GM12873 (cell line): ENCODE data around the gene NEURL2.

ENCODE experiments used
- TF ChIP-seq, protein P1 (sequence below): IDR thresholded peaks from 2 replicates; pipeline ENCODE4 v1.5.1; 2012; ENCODE audit warnings: low read depth, mild to moderate bottlenecking, moderate library complexity, low read length, control low read depth; ENCODE audit not compliant: insufficient read depth; ENCODE audit errors: missing control alignments

NEURL2 gene

DNA sequence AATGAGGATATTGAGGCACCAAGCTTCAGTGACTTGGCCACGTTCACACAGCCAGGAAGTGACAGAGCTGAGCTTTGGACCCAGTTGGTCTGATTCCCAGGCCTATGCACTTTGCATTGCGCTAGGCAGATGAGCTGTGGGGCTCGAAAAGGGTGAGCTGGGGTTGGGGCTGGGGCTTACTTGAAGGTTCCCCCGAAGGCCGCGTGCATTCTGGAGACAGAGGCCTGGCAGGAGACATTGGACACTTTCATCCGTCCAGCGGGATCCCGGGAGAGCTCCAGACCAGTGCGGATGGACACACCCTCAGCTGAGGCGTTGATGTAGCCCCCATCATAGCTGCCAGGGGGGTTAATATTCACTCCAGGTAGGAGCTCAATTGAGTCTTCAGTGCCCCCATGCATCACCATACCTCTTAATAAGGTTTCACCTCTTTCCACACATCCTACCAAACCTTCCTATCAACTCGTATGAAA, 18.4 kb upstream of the NEURL2 start:
- TF ChIP-seq, protein P1, sequence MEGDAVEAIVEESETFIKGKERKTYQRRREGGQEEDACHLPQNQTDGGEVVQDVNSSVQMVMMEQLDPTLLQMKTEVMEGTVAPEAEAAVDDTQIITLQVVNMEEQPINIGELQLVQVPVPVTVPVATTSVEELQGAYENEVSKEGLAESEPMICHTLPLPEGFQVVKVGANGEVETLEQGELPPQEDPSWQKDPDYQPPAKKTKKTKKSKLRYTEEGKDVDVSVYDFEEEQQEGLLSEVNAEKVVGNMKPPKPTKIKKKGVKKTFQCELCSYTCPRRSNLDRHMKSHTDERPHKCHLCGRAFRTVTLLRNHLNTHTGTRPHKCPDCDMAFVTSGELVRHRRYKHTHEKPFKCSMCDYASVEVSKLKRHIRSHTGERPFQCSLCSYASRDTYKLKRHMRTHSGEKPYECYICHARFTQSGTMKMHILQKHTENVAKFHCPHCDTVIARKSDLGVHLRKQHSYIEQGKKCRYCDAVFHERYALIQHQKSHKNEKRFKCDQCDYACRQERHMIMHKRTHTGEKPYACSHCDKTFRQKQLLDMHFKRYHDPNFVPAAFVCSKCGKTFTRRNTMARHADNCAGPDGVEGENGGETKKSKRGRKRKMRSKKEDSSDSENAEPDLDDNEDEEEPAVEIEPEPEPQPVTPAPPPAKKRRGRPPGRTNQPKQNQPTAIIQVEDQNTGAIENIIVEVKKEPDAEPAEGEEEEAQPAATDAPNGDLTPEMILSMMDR = no peak

GRCh38 chr20:45908084-45908483, 17.1 kb upstream of the NEURL2 start:
- TF ChIP-seq, protein P1 = no peak

DNA sequence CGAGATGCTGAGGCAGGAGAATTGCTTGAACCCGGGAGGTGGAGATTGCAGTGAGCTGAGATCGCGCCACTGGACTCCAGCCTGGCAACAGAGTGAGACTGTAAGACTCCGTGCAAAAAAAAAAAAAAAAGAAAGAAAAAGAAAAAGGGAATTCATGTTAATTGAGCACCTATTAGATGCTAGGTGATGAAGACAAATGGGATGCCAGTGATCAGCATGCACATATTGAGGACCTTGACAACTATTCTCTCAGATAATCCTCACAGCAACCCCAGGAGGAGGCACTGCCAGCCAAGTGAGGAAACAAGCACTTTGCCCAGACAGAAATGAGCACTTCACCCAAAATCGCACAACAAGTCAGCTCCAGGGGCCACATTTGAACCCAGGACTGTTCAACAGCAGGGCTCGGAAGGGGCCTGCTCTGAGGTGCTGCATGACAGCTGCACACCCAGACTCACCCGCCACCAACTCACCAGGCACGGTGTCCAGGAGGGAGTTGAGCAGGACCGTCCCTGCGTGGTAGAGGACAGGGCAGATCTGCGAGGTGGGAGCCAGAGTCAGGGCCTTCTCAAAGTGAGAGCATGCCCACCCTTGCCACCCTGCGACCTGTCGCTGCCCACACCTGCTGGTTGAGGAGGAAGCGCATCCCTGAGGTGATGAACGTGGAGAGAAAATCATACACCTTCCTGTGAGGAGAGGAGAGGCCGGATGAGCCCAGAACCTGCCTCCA, 16.4 kb upstream of the NEURL2 start:
- TF ChIP-seq, protein P1 = no peak

- TF ChIP-seq, protein P1 = no peak
Measured at GRCh38 chr20:45905505-45906079, 14.6 kb upstream of the NEURL2 start.

- TF ChIP-seq, protein P1 = no peak
Measured at GRCh38 chr20:45904583-45905504, 13.8 kb upstream of the NEURL2 start.

DNA sequence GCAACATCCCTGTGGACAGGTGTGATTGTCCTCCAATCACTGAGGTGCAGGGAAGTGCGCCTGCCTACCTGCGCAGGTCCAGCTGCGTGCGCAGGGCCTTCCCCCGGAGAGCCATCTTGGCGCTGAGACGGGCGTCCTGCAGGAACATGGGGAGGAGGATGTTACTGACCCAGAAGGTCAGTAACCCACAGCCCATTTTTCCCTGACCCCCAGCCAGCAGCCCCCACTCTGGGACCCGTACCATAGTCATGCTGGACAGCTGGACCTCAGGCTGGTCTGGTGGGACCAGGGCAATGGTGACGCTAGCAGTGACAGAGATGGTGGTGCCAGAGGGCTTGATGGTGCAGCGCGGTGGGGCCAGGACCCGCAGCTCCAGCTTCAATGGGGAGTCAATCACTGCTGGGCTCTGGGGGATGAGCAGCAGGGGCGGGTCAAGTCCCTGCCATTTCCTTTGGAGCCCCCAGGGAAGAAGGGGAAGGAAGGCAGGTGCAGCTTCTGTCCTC, 11.2 kb upstream of the NEURL2 start:
- TF ChIP-seq, protein P1 = no peak
